Left cardiac atrium (tissue), 4 donors: Measurements from ENCODE around the gene RYR1. TPM values are rescaled to one million over a fixed set of nuclear protein-coding genes. Genes with fewer than 3 reads are reported as not detected.
"Not testable (repeated sequence)": the region's sequence is repeated elsewhere in the genome, so short reads cannot be mapped to it uniquely, and the experiment has no call there.

Experiments used
- ATAC-seq, 2 donors: fragments of 200-7000 bp; cut with Tn5 transposase; one replicate each; pipeline ENCODE4 v1.9.1; 2020; ENCODE audit warnings: mild to moderate bottlenecking in 2 of 2, moderate library complexity in 2 of 2
- DNase-seq: peaks from one replicate; pipeline ENCODE4 v3.0.0-alpha.2; 2020
- intact Hi-C, 2 donors: fragments of 100-400 bp; cut with DNase I; formaldehyde crosslinking; loops; one replicate each; pipeline versions ENCODE4 v1.14.1 to v1.15.1; 2022 to 2023
- total RNA-seq, 2 donors: library from RNA; stranded (reverse); fragmentation: NEBNext Ultra II Directional; extraction: Animal tissue kit (Norgen Biotek cat#: 25700); gene quantifications; one replicate each; pipeline ENCODE4 v1.2.1, GENCODE V29; 2021
- donor health status: DM: no; HTN: yes; CAD: no.
- donor health status: DM: no; HTN: yes; CAD: no; lungs with severe emphysema.
- donor health status: DM: yes; HTN: yes; CAD: no.
- donor health status: Dilated cardiomyopathy.

The RYR1 gene
- total RNA-seq, 2 donors from 2014 or later: 1.3 to 3.0 TPM

GRCh38 chr19:38543807-38544568 lies 110.5 kb downstream of the RYR1 start:
- peak; percentile 78 for DNase-seq
- peak; percentile 85 to 89 for ATAC-seq
- intact Hi-C loops: loop anchor here in 1 of 2 donors (10.0 kb wide), 1 partner anchor 381 kb away; no protein-coding TSS in a partner anchor

- intact Hi-C loops: loop anchor here in 1 of 2 donors (5.0 to 10.0 kb wide), 2 partner anchors 83 to 380 kb away; no protein-coding TSS in a partner anchor
- DNase-seq (no peak), ATAC-seq (peak in 1 of 2 donors; percentile 30)
Measured at GRCh38 chr19:38544569-38545315, 111.3 kb downstream of the RYR1 start.

GRCh38 chr19:38545596-38545995 lies 112.1 kb downstream of the RYR1 start:
- ATAC-seq (no peak), DNase-seq (no peak)
- intact Hi-C loops: loop anchor here in 1 of 2 donors (5.0 to 10.0 kb wide), 2 partner anchors 82 to 379 kb away; no protein-coding TSS in a partner anchor

DNA sequence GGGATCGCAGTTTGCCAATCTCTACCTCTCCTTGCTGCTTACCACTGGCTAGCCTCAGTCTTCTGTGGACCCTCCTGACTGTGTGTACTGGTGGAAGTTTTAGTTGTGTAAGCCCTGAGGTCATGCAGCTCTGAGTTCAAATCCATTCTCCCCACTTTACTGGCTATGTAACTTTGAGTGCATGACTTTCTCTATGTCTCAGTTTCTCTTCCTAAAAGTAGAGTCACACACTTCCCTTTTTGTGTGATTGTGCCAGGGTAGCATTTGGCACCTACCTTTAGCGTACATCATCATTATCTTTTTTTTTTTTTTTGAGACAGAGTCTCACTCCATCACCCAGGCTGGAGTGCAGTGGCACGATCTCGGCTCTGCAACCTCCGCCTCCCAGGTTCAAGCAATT lies 113.9 kb downstream of the RYR1 start:
- intact Hi-C loops: loop anchor here in 1 of 2 donors (5.0 to 10.0 kb wide), 2 partner anchors 80 to 377 kb away; no protein-coding TSS in a partner anchor
- ATAC-seq: no peak
- no peak for DNase-seq

GRCh38 chr19:38549061-38549460 lies 115.6 kb downstream of the RYR1 start:
- intact Hi-C loops: loop anchor here in 1 of 2 donors (5.0 to 10.0 kb wide), 2 partner anchors 78 to 376 kb away; no protein-coding TSS in a partner anchor

GRCh38 chr19:38549942-38550341 lies 116.5 kb downstream of the RYR1 start:
- intact Hi-C loops: loop anchor here in 1 of 2 donors (5.0 to 10.0 kb wide), 2 partner anchors 77 to 375 kb away; no protein-coding TSS in a partner anchor
- ATAC-seq (no peak), DNase-seq (no peak)

More at GRCh38 chr19:38549061-38549460, 115.6 kb downstream of the RYR1 start:
- DNase-seq (no peak), ATAC-seq (no peak)

- no peak for DNase-seq
- intact Hi-C loops: no loop called here
- ATAC-seq: no peak
Measured at GRCh38 chr19:38550376-38550775, 116.9 kb downstream of the RYR1 start.

DNA sequence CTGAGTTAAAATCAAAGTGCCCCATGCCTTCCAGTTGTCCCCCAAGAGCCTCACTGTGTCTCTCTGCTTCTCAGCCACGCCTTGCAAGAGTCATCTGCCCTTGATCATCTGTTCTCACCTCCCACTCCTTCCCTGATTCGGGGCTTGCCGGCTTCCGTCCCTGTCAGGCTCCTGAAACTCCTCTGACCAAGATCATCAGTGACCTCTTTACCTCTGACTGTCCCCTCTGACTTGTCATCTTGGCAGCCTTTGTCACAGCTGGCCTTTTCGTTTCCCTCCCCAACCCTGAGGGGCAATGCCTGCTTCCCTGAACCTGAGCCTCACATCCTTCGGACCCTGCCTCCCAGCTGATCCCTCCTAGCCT lies 117.9 kb downstream of the RYR1 start:
- DNase-seq (no peak), ATAC-seq (no peak)
- intact Hi-C loops: no loop called here

GRCh38 chr19:38553239-38553638 lies 119.7 kb downstream of the RYR1 start:
- ATAC-seq, intact Hi-C loops, DNase-seq: not testable (repeated sequence)

DNA sequence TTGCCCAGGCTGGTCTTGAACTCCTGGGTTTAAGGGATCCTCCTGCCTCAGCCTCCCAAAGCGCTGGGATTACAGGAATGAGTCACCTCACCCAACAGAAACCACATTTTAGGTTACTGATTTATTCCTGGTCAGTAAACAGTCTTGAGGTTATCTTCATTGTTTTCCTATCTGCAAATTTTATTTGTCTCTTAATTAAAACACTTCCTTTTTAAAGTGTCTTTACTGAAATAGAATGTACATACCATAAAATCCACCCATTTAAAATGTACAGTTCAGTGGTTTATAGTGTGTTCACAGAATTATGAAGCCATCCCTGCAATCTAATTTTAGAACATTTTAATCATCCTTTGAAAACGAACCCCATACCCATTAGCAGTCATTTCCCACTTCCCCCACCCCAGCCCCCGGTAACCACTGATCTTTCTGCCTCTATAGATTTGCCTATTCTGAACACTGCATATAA lies 121.2 kb downstream of the RYR1 start:
- DNase-seq (no peak), ATAC-seq (no peak)
- intact Hi-C loops: no loop called here

- DNase-seq (no peak), ATAC-seq (no peak)
- intact Hi-C loops: no loop called here
Measured at GRCh38 chr19:38555200-38555599, 121.7 kb downstream of the RYR1 start.

DNA sequence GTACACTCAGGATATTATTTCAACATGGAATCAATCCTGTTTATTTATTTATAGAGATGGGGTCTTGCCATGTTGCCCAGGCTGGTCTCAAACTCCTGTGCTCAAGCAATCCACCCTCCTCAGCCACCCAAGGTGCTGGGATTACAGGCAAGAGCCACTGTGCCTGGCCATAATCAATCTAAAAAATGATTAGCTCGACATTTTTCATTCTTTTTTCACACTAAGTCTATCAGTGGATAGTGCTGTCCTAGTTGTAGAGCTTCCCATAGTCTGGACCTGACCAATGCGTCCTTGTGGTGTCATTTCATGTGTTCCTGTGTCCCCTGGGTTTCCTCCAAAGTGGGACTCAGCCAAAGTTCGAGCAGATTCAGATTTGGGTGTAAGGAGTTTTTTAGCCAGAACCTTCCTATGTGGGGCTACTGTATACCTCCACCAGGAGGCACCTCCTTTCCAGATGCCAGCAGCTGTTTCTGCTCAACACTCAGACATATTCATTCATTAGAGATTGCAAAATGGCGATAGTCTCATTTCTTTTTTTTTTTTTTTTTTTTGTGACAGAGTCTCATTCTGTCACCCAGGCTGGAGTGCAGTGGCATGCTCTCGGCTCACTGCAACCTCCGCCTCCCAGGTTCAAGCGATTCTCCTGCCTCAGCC lies 123.2 kb downstream of the RYR1 start:
- DNase-seq (no peak), ATAC-seq (no peak)
- intact Hi-C loops: no loop called here

DNA sequence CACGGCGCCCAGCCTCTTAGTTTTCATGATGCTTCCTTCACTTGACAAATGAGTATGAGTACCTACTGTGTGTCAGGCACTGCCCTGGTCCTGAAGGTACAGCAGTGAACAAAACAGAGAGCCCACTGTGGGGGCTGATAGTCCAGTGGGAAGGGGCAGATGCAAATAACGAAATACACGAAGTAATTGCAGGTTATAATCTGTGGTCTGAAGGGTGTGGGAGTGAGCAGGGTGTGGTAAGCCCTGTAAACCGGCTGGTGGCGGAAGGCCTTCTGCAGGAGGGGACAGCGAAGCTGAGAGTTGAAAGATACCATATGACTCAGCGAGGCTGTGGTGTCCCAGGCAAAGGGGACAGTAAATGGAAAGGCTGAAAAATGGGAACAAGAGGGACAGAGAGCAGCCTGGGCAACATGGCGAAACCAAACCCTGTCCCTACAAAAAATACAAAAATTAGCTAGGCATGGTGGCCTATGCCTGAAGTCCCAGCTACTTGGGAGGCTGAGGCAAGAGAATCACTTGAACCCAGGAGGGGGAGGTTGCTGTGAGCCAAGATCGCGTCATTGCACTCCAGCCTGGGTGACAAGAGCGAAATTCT lies 123.8 kb downstream of the RYR1 start:
- DNase-seq (no peak), ATAC-seq (peak in 1 of 2 donors; percentile 30)
- intact Hi-C loops: no loop called here

GRCh38 chr19:38558933-38559332 lies 125.4 kb downstream of the RYR1 start:
- ATAC-seq, DNase-seq, intact Hi-C loops: not testable (repeated sequence)

DNA sequence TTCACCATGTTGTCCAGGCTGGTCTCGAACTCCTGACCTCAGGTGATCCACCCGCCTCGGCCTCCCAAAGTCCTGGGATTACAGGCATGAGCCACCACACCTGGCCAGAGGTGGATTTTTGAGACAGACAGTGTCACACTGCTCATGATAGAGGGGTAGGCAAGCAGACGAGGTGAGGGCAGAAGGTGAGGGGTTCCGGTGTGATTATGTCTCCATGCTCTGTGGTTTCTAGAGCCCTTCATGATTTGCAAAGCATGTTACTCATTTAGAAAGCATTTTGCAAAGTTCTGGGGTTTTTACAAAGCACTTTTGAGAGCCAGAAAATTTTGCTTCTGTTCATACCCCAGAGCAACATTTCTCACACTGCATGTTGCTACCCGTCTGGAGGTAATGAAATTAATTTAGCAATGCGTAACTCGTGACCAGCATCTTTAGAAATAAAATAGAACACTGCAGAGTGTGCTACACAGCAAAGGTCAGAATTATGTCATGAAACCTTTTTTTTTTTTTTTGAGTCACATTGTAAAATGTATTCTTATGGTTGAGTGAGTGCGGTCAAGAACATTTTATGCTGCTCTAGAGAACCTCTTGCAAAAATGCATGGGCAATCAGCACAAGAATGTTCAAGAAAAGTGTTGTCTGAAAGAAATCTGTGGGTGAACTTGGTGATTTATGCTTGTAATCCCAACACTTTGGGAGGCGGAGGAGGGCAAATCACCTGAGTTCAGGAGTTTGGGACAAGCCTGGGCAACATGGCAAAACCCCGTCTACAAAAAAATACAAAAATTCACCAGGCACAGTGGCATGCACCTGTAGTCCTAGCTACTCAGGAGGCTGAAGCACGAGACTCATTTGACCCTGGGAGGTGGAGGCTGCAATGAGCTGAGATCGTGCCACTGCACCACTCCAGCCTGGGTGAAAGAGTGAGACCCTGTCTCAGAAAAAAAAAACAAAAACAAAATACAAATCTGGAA lies 126.2 kb downstream of the RYR1 start:
- DNase-seq (no peak), ATAC-seq (no peak)
- intact Hi-C loops: no loop called here

GRCh38 chr19:38561053-38561606 lies 127.6 kb downstream of the RYR1 start:
- DNase-seq: no peak
- no peak for ATAC-seq
- intact Hi-C loops: no loop called here

GRCh38 chr19:38561658-38562057 lies 128.2 kb downstream of the RYR1 start:
- ATAC-seq: no peak
- intact Hi-C loops: no loop called here

GRCh38 chr19:38562096-38562495 lies 128.6 kb downstream of the RYR1 start:
- ATAC-seq: no peak
- intact Hi-C loops: no loop called here
- no peak for DNase-seq

More at GRCh38 chr19:38561658-38562057, 128.2 kb downstream of the RYR1 start:
- no peak for DNase-seq
